IMR-90 (cell line): Measurements from ENCODE around the gene EFNA5. TPM values are rescaled to one million over a fixed set of nuclear protein-coding genes. Genes with fewer than 3 reads are reported as not detected.

Experiments
- ATAC-seq: fragments of 200-7000 bp; cut with Tn5 transposase; 2 replicates; pipeline ENCODE4 v1.9.1; 2020; ENCODE audit warnings: low read depth, mild to moderate bottlenecking, moderate library complexity
- BruUV-seq: library from RNA; stranded (reverse); fragments of 400-500 nt; replicated peaks from 2 replicates; lab custom pipeline; 2021; lab: Mats Ljungman, UMichigan
- CTCF ChIA-PET: fragments of 300-600 bp; formaldehyde crosslinking; extraction: SDS; loops from one replicate; lab custom pipeline; 2021; ENCODE audit warnings: antibody characterized with exemption; lab: Yijun Ruan, JAX
- POLR2A ChIA-PET: fragments of 300-600 bp; sonication (Branson Sonifier 250); formaldehyde crosslinking; loops from one replicate; lab custom pipeline; 2022; ENCODE audit warnings: antibody characterized with exemption; ENCODE audit not compliant: unreplicated experiment; lab: Charles Lee
- DNase-seq: peaks from one replicate; pipeline ENCODE4 v3.0.0; 2013
- H2AFZ ChIP-seq: replicated peaks from 2 replicates; pipeline ENCODE3; 2013; ENCODE audit warnings: low read length, mild to moderate bottlenecking; ENCODE audit not compliant: poor library complexity
- H2AK5ac ChIP-seq: 2 replicates; pipeline ENCODE4 v1.6.1; 2013; ENCODE audit warnings: low read depth, low read length, inconsistent platforms
- H2AK9ac ChIP-seq: replicated peaks from 2 replicates; pipeline ENCODE3; 2013; ENCODE audit warnings: mild to moderate bottlenecking, low read depth, low read length, moderate library complexity; ENCODE audit not compliant: poor library complexity
- H2BK120ac ChIP-seq: 2 replicates; pipeline ENCODE4 v1.6.1; 2013; ENCODE audit warnings: low read depth, low read length, inconsistent platforms
- H2BK15ac ChIP-seq: 3 replicates; pipeline ENCODE4 v1.6.1; 2013; ENCODE audit warnings: low read depth, low read length, inconsistent platforms
- H2BK20ac ChIP-seq: 2 replicates; pipeline ENCODE4 v1.6.1; 2013; ENCODE audit warnings: low read depth, mild to moderate bottlenecking, inconsistent platforms, low read length, moderate library complexity
- H2BK5ac ChIP-seq: 2 replicates; pipeline ENCODE4 v1.6.1; 2013; ENCODE audit warnings: mild to moderate bottlenecking, low read depth, low read length, inconsistent platforms; ENCODE audit not compliant: poor library complexity, severe bottlenecking
- H3K14ac ChIP-seq: replicated peaks from 2 replicates; pipeline ENCODE4 v1.6.1; 2013; ENCODE audit warnings: low read depth, low read length, inconsistent platforms
- H3K18ac ChIP-seq: 2 replicates; pipeline ENCODE4 v1.6.1; 2013; ENCODE audit warnings: low read depth, low read length, control low read depth
- H3K23ac ChIP-seq: 2 replicates; pipeline ENCODE4 v1.6.1; 2013; ENCODE audit warnings: low read depth, low read length, inconsistent platforms
- H3K27ac ChIP-seq: 2 replicates; pipeline ENCODE4 v1.5.1; 2013; ENCODE audit warnings: mild to moderate bottlenecking, control low read depth, low read length; ENCODE audit not compliant: insufficient read depth
- H3K27me3 ChIP-seq: 2 replicates; pipeline ENCODE4 v1.6.1; 2013; ENCODE audit warnings: low read length; ENCODE audit not compliant: control insufficient read depth, insufficient read depth
- H3K36me3 ChIP-seq: 2 replicates; pipeline ENCODE4 v1.6.1; 2013; ENCODE audit warnings: low read length, mixed read lengths; ENCODE audit not compliant: control insufficient read depth, insufficient read depth
- H3K4ac ChIP-seq: 2 replicates; pipeline ENCODE4 v1.6.1; 2013; ENCODE audit warnings: low read depth, low read length, inconsistent platforms
- H3K4me1 ChIP-seq: 2 replicates; pipeline ENCODE4 v1.6.1; 2013; ENCODE audit warnings: low read length, mixed read lengths; ENCODE audit not compliant: control insufficient read depth, insufficient read depth
- H3K4me2 ChIP-seq: 2 replicates; pipeline ENCODE4 v1.6.1; 2013; ENCODE audit warnings: low read depth, mild to moderate bottlenecking, control low read depth, low read length, moderate library complexity
- H3K4me3 ChIP-seq: 2 replicates; pipeline ENCODE4 v1.5.1; 2013; ENCODE audit warnings: low read depth, mild to moderate bottlenecking, control low read depth, low read length, moderate library complexity; ENCODE audit not compliant: insufficient read depth
- H3K56ac ChIP-seq: 2 replicates; pipeline ENCODE4 v1.6.1; 2013; ENCODE audit warnings: low read length, inconsistent platforms; ENCODE audit not compliant: insufficient read depth; ENCODE audit errors: extremely low read depth
- H3K79me1 ChIP-seq, 2 experiments: 2 replicates each; pipeline ENCODE4 v1.6.1; 2013; ENCODE audit warnings: low read length in 2 of 2, inconsistent platforms in 1 of 2, low read depth in 1 of 2
- H3K9ac ChIP-seq: 2 replicates; pipeline ENCODE4 v1.6.1; 2013; ENCODE audit warnings: low read depth, low read length, control low read depth
- H3K9me1 ChIP-seq: 2 replicates; pipeline ENCODE4 v1.6.1; 2013; ENCODE audit warnings: low read length, inconsistent platforms; ENCODE audit not compliant: insufficient read depth
- H3K9me3 ChIP-seq: 2 replicates; pipeline ENCODE4 v1.6.1; 2013; ENCODE audit warnings: low read length; ENCODE audit not compliant: control insufficient read depth, insufficient read depth
- H4K20me1 ChIP-seq: 2 replicates; pipeline ENCODE4 v1.6.1; 2013; ENCODE audit warnings: low read length, inconsistent platforms; ENCODE audit not compliant: insufficient read depth
- H4K5ac ChIP-seq: 2 replicates; pipeline ENCODE4 v1.6.1; 2013; ENCODE audit warnings: mild to moderate bottlenecking, low read depth, low read length, control low read depth
- H4K8ac ChIP-seq, 2 experiments: 2 replicates each; pipeline ENCODE4 v1.6.1; 2013; ENCODE audit warnings: low read depth in 2 of 2, low read length in 2 of 2, control low read depth in 1 of 2, inconsistent platforms in 1 of 2
- H4K91ac ChIP-seq: 2 replicates; pipeline ENCODE4 v1.6.1; 2013; ENCODE audit warnings: low read depth, low read length, inconsistent platforms; ENCODE audit not compliant: insufficient read depth
- BHLHE40 ChIP-seq: fragments of 150-350 bp; IDR thresholded peaks from 2 replicates; pipeline ENCODE4 v1.6.1; 2016; ENCODE audit warnings: mild to moderate bottlenecking, low read depth, low read length
- CEBPB ChIP-seq: IDR thresholded peaks from 2 replicates; pipeline ENCODE4 v1.6.1; 2012; ENCODE audit warnings: low read depth, low read length, improper control_type of control experiment
- CHD1 ChIP-seq: IDR thresholded peaks from 2 replicates; pipeline ENCODE4 v1.6.1; 2012; ENCODE audit warnings: low read depth, low read length, improper control_type of control experiment
- CTCF ChIP-seq: conservative IDR thresholded peaks from 2 replicates; pipeline ENCODE4 v1.5.1; 2012; ENCODE audit warnings: mild to moderate bottlenecking, low read depth, low read length, improper control_type of control experiment
- ELK1 ChIP-seq: fragments of 150-350 bp; IDR thresholded peaks from 2 replicates; pipeline ENCODE4 v1.6.1; 2016; ENCODE audit warnings: low read depth, mild to moderate bottlenecking, low read length, moderate library complexity, borderline replicate concordance
- FOS ChIP-seq: fragments of 150-350 bp; IDR thresholded peaks from 2 replicates; pipeline ENCODE4 v1.6.1; 2016; ENCODE audit warnings: low read depth, low read length
- MAFK ChIP-seq: IDR thresholded peaks from 2 replicates; pipeline ENCODE4 v1.6.1; 2012; ENCODE audit warnings: low read depth, low read length, improper control_type of control experiment
- MAZ ChIP-seq: IDR thresholded peaks from 2 replicates; pipeline ENCODE4 v1.6.1; 2012; ENCODE audit warnings: low read depth, mild to moderate bottlenecking, low read length, improper control_type of control experiment, moderate library complexity, borderline replicate concordance
- MXI1 ChIP-seq: IDR thresholded peaks from 2 replicates; pipeline ENCODE4 v1.6.1; 2012; ENCODE audit warnings: low read depth, mild to moderate bottlenecking, low read length, moderate library complexity, borderline replicate concordance
- NFE2L2 ChIP-seq: fragments of 150-350 bp; IDR thresholded peaks from 2 replicates; pipeline ENCODE4 v1.6.1; 2016; ENCODE audit warnings: low read depth, mild to moderate bottlenecking, low read length
- POLR2A ChIP-seq: IDR thresholded peaks from 2 replicates; pipeline ENCODE4 v1.6.1; 2012; ENCODE audit warnings: mild to moderate bottlenecking, low read depth, low read length
- RAD21 ChIP-seq: IDR thresholded peaks from 2 replicates; pipeline ENCODE4 v1.6.1; 2012; ENCODE audit warnings: low read length, improper control_type of control experiment
- RCOR1 ChIP-seq: IDR thresholded peaks from 2 replicates; pipeline ENCODE4 v1.6.1; 2012; ENCODE audit warnings: mild to moderate bottlenecking, low read length, improper control_type of control experiment; ENCODE audit not compliant: insufficient replicate concordance
- RFX5 ChIP-seq: IDR thresholded peaks from 2 replicates; pipeline ENCODE4 v1.8.0; 2012; ENCODE audit warnings: low read depth, mild to moderate bottlenecking, low read length, moderate library complexity
- SMC3 ChIP-seq: fragments of 150-350 bp; IDR thresholded peaks from 2 replicates; pipeline ENCODE4 v1.6.1; 2016; ENCODE audit warnings: low read depth, mild to moderate bottlenecking, antibody characterized with exemption, low read length, moderate library complexity
- USF2 ChIP-seq: fragments of 150-350 bp; IDR thresholded peaks from 2 replicates; pipeline ENCODE4 v1.6.1; 2017; ENCODE audit warnings: mild to moderate bottlenecking, antibody characterized with exemption, low read length, low read depth
- WGBS, 2 experiments: methylation state at CpG; one replicate each; pipeline versions ENCODE4 v1.1.5 to v1.1.7; 2013; ENCODE audit warnings: missing lambda C conversion rate in 2 of 2; ENCODE audit not compliant: insufficient read length in 1 of 2; ENCODE audit errors: extremely low coverage in 2 of 2; 5-methylcytosine and 5-hydroxymethylcytosine counted together
- dilution Hi-C: fragments of 300-500 bp; cut with HindIII; formaldehyde crosslinking; loops from one replicate; pipeline ENCODE4 v1.14.3; 2018; ENCODE audit warnings: low sequenced_read_pairs; ENCODE audit not compliant: unreplicated experiment
- in situ Hi-C: fragments of 300-500 bp; cut with MboI; formaldehyde crosslinking; loops from 3 replicates; pipeline ENCODE4 v1.14.3; 2019; ENCODE audit warnings: low sequenced_read_pairs, inconsistent platforms, mixed read lengths
- intact Hi-C: fragments of 100-400 bp; cut with micrococcal nuclease; formaldehyde crosslinking; loops from 2 replicates; pipeline ENCODE4 v1.10.0; 2022
- polyA plus RNA-seq, 3 experiments: library from polyadenylated mRNA; depleted of rRNA; stranded (reverse); fragments of >200 nt; gene quantifications; 2 replicates each; pipeline ENCODE4 v1.2.3, GENCODE V29; 2012; ENCODE audit warnings: low replicate concordance in 1 of 3
- total RNA-seq: library from RNA; depleted of rRNA; stranded (reverse); fragments of >200 nt; gene quantifications from 2 replicates; pipeline ENCODE4 v1.2.3, GENCODE V29; 2012

EFNA5 gene
- total and polyA plus RNA-seq, 2 of the 4 experiments (the other 2 are of a cell fraction): 1.5 to 1.6 TPM

GRCh38 chr5:107352576-107352975, 318.2 kb downstream of the EFNA5 start:
- Histone ChIP-seq H2BK5ac (no peak overlapping the region), H3K4me2 (no peak overlapping the region), H3K4ac (no peak overlapping the region), H3K56ac (no peak overlapping the region), H2AK9ac (no peak overlapping the region), H3K9me1 (no peaks in the 10 kb centered on the region), H3K18ac (no peak overlapping the region), H3K23ac (no peak overlapping the region), H3K27me3 (0 out of 2 replicates have a peak, but pooled peaks cover 2% of the 10 kb centered on the region), H4K8ac (no peak overlapping the region), H3K27ac (no peak overlapping the region), H2BK120ac (no peak overlapping the region), H2BK15ac (no peak overlapping the region), H2AFZ (no peak overlapping the region), H4K5ac (no peak overlapping the region), H3K14ac (no peak overlapping the region), H3K79me1 (no peaks in the 10 kb centered on the region), H3K36me3 (no peaks in the 10 kb centered on the region), H2BK20ac (no peak overlapping the region), H3K4me1 (no peaks in the 10 kb centered on the region), H2AK5ac (no peak overlapping the region), H3K4me3 (no peak overlapping the region), H3K9me3 (no peaks in the 10 kb centered on the region; the same call in 1 of the 2 replicates), H3K9ac (no peak overlapping the region), H4K20me1 (no peaks in the 10 kb centered on the region), H4K91ac (no peak overlapping the region)
- no TSS peak for BruUV-seq
- ATAC-seq: no peak
- WGBS, 2 experiments: no CpG with 5 or more reads among the region's 2 CpGs
- dilution Hi-C loops: no loop called here
- in situ Hi-C loops: no loop called here
- no peak for DNase-seq
- intact Hi-C loops: no loop called here
- CTCF ChIA-PET: no interaction called here
- TF ChIP-seq MXI1 (no peak), RFX5 (no peak), CHD1 (no peak), USF2 (no peak), MAZ (no peak), RCOR1 (no peak), ELK1 (no peak), RAD21 (no peak), NFE2L2 (no peak), MAFK (no peak), FOS (no peak), CEBPB (no peak), BHLHE40 (no peak), SMC3 (no peak), POLR2A (no peak), CTCF (no peak)
- POLR2A ChIA-PET: no interaction called here
